ENCODE results near the gene FAM234B.

- no peak for TF ChIP-seq EZH2 (IDR thresholded peaks at IDR 0.05; ENCODE audit: borderline replicate concordance, insufficient read depth, low read depth, low read length, poor library complexity, severe bottlenecking)
- TF ChIP-seq CTCF (IDR thresholded peaks at IDR 0.05) = no peak
These were observed 84.2 kb downstream of the FAM234B start for GRCh38 chr12:13128291-13128965.
